ENCODE data around the gene RCN1.

RCN1 gene

DNA sequence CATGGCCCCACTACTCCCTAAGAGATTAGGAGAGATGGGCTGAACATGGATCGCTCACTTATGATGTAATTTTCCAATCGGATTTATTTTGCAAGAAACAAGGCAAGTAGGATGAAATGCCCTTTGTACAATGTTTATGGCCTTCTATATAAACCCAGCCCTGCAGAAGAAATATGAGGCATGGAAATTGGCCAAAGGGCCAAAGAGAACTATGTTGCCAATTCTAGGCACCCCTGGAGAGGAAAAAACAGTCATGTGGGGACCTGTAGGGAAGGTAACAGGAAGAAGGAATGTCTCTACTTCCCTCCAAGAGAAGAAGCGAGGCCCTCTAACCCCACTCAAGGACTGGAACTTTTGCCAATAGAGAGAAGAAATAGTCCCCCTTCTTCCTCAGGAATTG, 54.4 kb downstream of the RCN1 start:
- Mint-ChIP-seq H3K36me3 (ENCODE audit: low read depth) (no peaks in the 10 kb centered on the region), H3K27me3 (peaks cover 5% of the 10 kb centered on the region), H3K9me3 (no peaks in the 10 kb centered on the region), H3K27ac (no peak overlapping the region), H3K4me3 (no peak overlapping the region), H3K4me1 (ENCODE audit: low read depth) (peaks cover 7% of the 10 kb centered on the region)

DNA sequence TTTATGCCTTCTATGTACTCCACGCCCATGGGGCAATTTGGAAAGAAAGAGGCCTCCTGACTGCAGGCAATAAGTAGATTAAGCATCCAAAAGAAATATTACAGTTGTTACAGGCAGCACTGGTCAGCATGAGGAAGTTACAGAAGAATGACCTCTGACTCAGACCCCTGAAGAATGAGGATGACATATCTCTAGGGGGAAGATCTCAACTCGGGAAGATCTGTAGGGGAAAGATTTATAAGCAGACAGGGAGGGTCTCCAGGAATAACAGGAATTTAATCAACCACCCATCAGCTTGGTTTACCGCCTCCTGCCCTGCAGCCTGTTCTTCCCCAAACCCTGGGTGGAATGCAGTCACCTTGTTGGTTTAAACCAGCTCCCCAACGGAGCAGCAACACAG, 58.0 kb downstream of the RCN1 start:
- Mint-ChIP-seq H3K27ac (no peak overlapping the region), H3K4me3 (no peak overlapping the region), H3K4me1 (ENCODE audit: low read depth) (no peaks in the 10 kb centered on the region), H3K9me3 (no peaks in the 10 kb centered on the region), H3K27me3 (peaks cover 5% of the 10 kb centered on the region), H3K36me3 (ENCODE audit: low read depth) (no peaks in the 10 kb centered on the region)

DNA sequence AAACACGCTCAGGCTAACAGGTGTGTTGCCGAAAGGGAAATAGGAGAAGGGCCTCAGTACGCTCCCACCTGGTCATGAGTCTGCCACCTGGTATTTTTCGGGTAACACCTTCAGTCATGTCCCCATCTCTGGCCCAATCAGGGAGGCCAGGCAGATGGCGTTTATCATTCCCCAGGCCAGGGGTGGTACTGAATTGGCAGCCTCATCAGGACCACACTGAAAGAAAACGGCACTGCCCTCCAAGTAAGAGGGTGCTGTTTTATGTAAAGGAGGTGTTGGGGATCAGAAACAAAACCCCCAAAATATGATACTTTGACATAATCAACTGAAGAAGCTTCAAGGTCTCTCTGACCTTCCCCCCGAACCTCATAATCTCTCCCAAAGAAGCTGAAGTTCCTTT, 58.9 kb downstream of the RCN1 start:
- H3K27me3 Mint-ChIP-seq = peaks cover 5% of the 10 kb centered on the region
- no peaks in the 10 kb centered on the region for H3K9me3 Mint-ChIP-seq
- H3K27ac Mint-ChIP-seq = no peak overlapping the region
- H3K36me3 Mint-ChIP-seq (ENCODE audit: low read depth) = no peaks in the 10 kb centered on the region
- H3K4me1 Mint-ChIP-seq (ENCODE audit: low read depth) = no peaks in the 10 kb centered on the region
- H3K4me3 Mint-ChIP-seq = no peak overlapping the region

DNA sequence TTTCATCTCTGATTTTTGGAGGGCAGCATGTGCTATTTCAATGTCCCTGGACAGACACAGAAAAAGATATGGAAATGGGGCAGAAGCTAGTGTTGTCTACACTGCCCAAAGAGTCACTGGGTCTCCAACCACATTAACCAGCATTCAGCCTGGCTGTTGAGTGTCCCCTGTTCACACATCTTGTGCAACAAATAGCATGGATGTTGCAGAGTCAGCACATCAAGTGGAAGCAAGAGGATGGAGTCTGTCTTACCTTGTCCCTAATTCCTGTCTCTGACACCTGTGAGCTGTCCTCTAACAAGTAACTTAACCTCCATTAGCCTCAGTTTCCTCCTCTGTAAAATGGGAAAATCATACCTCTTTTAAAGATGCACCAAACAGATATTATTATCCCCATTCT, 60.2 kb downstream of the RCN1 start:
- H3K9me3 Mint-ChIP-seq = no peaks in the 10 kb centered on the region
- peaks cover 5% of the 10 kb centered on the region for H3K27me3 Mint-ChIP-seq
- no peak overlapping the region for H3K27ac Mint-ChIP-seq
- no peaks in the 10 kb centered on the region for H3K36me3 Mint-ChIP-seq (ENCODE audit: low read depth)
- no peak overlapping the region for H3K4me3 Mint-ChIP-seq
- H3K4me1 Mint-ChIP-seq (ENCODE audit: low read depth) = no peaks in the 10 kb centered on the region

DNA sequence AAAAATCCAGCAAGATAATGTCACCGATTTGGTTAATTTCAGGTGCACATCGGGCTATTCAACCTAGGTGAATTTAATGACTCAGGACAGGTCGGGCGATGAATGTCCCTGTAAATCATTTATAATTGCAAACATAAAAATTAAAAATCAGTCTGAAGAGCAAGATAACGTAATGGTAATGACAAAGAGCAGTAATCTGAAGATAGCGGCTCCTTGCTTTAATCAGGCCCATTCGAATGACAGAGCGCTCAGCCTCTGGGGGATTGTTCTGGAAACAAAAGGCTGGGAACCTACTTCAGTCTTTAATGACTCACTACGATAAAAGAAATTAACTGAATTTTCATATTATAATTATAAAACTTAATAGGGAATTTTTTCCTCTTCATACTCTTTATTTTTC, 61.3 kb downstream of the RCN1 start:
- Mint-ChIP-seq H3K27me3 (peaks cover 5% of the 10 kb centered on the region), H3K27ac (no peak overlapping the region), H3K4me3 (no peak overlapping the region), H3K4me1 (ENCODE audit: low read depth) (no peaks in the 10 kb centered on the region), H3K36me3 (ENCODE audit: low read depth) (no peaks in the 10 kb centered on the region), H3K9me3 (no peaks in the 10 kb centered on the region)

DNA sequence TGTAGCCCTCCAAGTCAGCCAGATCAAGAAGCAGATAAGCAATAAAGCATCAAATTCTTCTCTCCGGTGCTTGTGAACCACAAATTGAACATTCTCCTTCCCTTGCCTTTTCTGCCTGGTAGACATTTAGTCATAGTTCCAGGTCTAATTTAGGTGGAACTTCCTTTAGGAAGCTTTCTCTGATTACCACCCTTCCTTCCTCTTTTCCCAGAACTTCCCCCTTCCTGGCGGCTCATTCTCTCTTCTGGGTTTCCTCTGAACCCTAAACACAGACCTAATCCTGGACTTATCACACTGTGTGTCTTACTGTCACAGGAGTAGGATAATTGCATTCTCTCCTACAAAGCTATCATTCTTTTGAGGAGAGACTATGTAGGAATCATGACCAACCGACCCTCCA, 61.9 kb downstream of the RCN1 start:
- H3K27ac Mint-ChIP-seq = no peak overlapping the region
- no peak overlapping the region for H3K4me3 Mint-ChIP-seq
- no peaks in the 10 kb centered on the region for H3K36me3 Mint-ChIP-seq (ENCODE audit: low read depth)
- H3K9me3 Mint-ChIP-seq = no peaks in the 10 kb centered on the region
- no peaks in the 10 kb centered on the region for H3K4me1 Mint-ChIP-seq (ENCODE audit: low read depth)
- peaks cover 5% of the 10 kb centered on the region for H3K27me3 Mint-ChIP-seq

DNA sequence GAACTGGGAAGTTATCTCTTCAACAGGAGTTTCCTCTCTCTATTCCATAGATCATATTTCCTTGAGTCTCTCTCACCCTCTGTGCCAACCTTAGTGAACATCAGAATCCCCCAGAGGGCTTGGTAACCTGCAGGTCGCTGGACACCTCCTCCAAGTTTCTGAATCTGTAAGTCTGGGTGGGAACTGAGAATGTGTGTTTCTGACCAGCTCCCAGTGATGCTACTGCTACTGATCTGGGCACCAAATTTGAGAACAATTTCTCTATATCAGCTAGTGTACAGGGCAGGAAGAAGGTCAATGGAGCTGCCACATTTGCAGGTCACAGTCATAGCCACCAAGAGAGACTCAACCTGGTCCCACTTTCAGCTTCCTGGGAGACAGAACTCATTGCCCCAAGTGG, 62.9 kb downstream of the RCN1 start:
- Mint-ChIP-seq H3K4me1 (ENCODE audit: low read depth) (no peaks in the 10 kb centered on the region), H3K4me3 (no peak overlapping the region), H3K9me3 (no peaks in the 10 kb centered on the region), H3K36me3 (ENCODE audit: low read depth) (no peaks in the 10 kb centered on the region), H3K27ac (no peak overlapping the region), H3K27me3 (peaks cover 5% of the 10 kb centered on the region)

DNA sequence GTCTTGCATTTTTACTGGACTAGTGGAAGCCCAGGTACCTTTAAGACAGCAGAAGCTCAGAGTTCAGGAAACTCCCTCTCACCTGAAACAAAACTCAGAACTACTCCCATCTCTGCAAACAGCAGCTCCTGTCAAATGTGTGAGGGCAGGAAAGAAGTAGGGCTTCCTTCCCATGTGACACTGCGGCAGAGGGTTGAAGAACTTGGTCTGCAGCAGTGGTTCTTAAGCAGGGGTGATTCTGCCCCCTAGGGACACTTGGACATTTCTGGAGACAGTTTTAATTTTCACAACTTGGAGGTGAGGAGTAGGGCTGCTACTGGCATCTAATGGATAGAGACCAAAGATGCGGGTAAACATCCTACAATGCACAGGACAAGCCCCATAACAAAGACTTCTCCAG, 63.4 kb downstream of the RCN1 start:
- no peaks in the 10 kb centered on the region for H3K36me3 Mint-ChIP-seq (ENCODE audit: low read depth)
- H3K4me1 Mint-ChIP-seq (ENCODE audit: low read depth) = no peaks in the 10 kb centered on the region
- H3K27me3 Mint-ChIP-seq = peaks cover 2% of the 10 kb centered on the region
- H3K9me3 Mint-ChIP-seq = no peaks in the 10 kb centered on the region
- no peak overlapping the region for H3K27ac Mint-ChIP-seq
- H3K4me3 Mint-ChIP-seq = no peak overlapping the region

Data from stimulated activated naive CD8-positive, alpha-beta T cell treated with anti-CD3 and anti-CD28 coated beads, Interleukin-15, Interleukin-2, amounts not matched to agents 100 ng/mL and 50 ng/mL, for 24 hours (primary cell).